Mesenchymal stem cell (in vitro differentiated cells and primary cell): ENCODE results near the gene TTC9B.

Source experiments
- DNase-seq: peaks from one replicate; pipeline ENCODE4 v3.0.0-alpha.2; 2013
- H2AFZ ChIP-seq: one replicate; pipeline ENCODE4 v1.6.1; 2013; ENCODE audit warnings: low read depth, mild to moderate bottlenecking, control low read depth, inconsistent platforms, low read length, moderate library complexity
- H2AK5ac ChIP-seq: 2 replicates; pipeline ENCODE4 v1.6.1; 2013; ENCODE audit warnings: low read length, moderate library complexity, mild to moderate bottlenecking, inconsistent platforms; ENCODE audit not compliant: severe bottlenecking
- H2BK120ac ChIP-seq: one replicate; pipeline ENCODE4 v1.6.1; 2013; ENCODE audit warnings: low read depth, mild to moderate bottlenecking, inconsistent platforms, low read length, moderate library complexity
- H2BK12ac ChIP-seq, 2 experiments: one replicate each; pipeline ENCODE4 v1.6.1; 2013; ENCODE audit warnings: inconsistent platforms in 2 of 2, low read length in 2 of 2, mild to moderate bottlenecking in 2 of 2, moderate library complexity in 2 of 2, control low read depth in 1 of 2
- H2BK15ac ChIP-seq: one replicate; pipeline ENCODE4 v1.6.1; 2013; ENCODE audit warnings: mild to moderate bottlenecking, low read depth, inconsistent platforms; ENCODE audit not compliant: poor library complexity, severe bottlenecking
- H2BK5ac ChIP-seq: 2 replicates; pipeline ENCODE4 v1.6.1; 2013; ENCODE audit warnings: low read depth, mild to moderate bottlenecking, low read length, control low read depth, inconsistent platforms; ENCODE audit not compliant: poor library complexity, severe bottlenecking
- H3K14ac ChIP-seq, 2 experiments: one replicate each; pipeline ENCODE4 v1.6.1; 2013; ENCODE audit warnings: inconsistent platforms in 2 of 2, low read length in 2 of 2, control low read depth in 1 of 2, mild to moderate bottlenecking in 1 of 2, moderate library complexity in 1 of 2
- H3K18ac ChIP-seq, 2 experiments: one replicate each; pipeline ENCODE4 v1.6.1; 2013; ENCODE audit warnings: inconsistent platforms in 2 of 2, low read length in 2 of 2, control low read depth in 1 of 2, low read depth in 1 of 2, mild to moderate bottlenecking in 1 of 2
- H3K23ac ChIP-seq, 2 experiments: one replicate each; pipeline ENCODE4 v1.6.1; 2013; ENCODE audit warnings: inconsistent platforms in 2 of 2, low read length in 2 of 2, mild to moderate bottlenecking in 2 of 2, moderate library complexity in 2 of 2, control low read depth in 1 of 2
- H3K27ac ChIP-seq: 2 replicates; pipeline ENCODE4 v1.5.1; 2013; ENCODE audit warnings: mild to moderate bottlenecking, moderate library complexity, low read length, control low read depth, inconsistent platforms; ENCODE audit not compliant: poor library complexity, severe bottlenecking
- H3K27me3 ChIP-seq, 2 experiments: 2 replicates each; pipeline versions ENCODE4 v1.6.1 to v1.7.0; 2013; ENCODE audit warnings: low read length in 2 of 2, mild to moderate bottlenecking in 2 of 2, moderate library complexity in 2 of 2, control low read depth in 1 of 2, inconsistent platforms in 1 of 2; ENCODE audit not compliant: control insufficient read depth in 1 of 2, insufficient read depth in 1 of 2
- H3K36me3 ChIP-seq, 2 experiments: 2 replicates each; pipeline versions ENCODE4 v1.6.1 to v1.7.0; 2013; ENCODE audit warnings: low read length in 2 of 2, control low read depth in 1 of 2, inconsistent platforms in 1 of 2, low read depth in 1 of 2, mild to moderate bottlenecking in 1 of 2; ENCODE audit not compliant: insufficient read depth in 2 of 2, control insufficient read depth in 1 of 2
- H3K4ac ChIP-seq, 2 experiments: one replicate each; pipeline ENCODE4 v1.6.1; 2013; ENCODE audit warnings: inconsistent platforms in 2 of 2, low read length in 2 of 2, mild to moderate bottlenecking in 2 of 2, moderate library complexity in 2 of 2, control low read depth in 1 of 2, low read depth in 1 of 2
- H3K4me1 ChIP-seq: 2 replicates; pipeline ENCODE4 v1.6.1; 2013; ENCODE audit warnings: low read depth, low read length, control low read depth; ENCODE audit not compliant: control insufficient read depth, insufficient read depth
- H3K4me2 ChIP-seq: 2 replicates; pipeline ENCODE4 v1.6.1; 2013; ENCODE audit warnings: low read length, mild to moderate bottlenecking, inconsistent platforms; ENCODE audit not compliant: poor library complexity, severe bottlenecking
- H3K4me3 ChIP-seq, 2 experiments: 2 replicates each; pipeline versions ENCODE4 v1.5.1 to v1.7.0; 2013; ENCODE audit warnings: low read length in 2 of 2, mild to moderate bottlenecking in 2 of 2, control low read depth in 1 of 2, low read depth in 1 of 2; ENCODE audit not compliant: insufficient read depth in 1 of 2
- H3K79me1 ChIP-seq: replicated peaks from 2 replicates; pipeline ENCODE4 v1.6.1; 2013; ENCODE audit warnings: mild to moderate bottlenecking, control low read depth, low read length, inconsistent platforms; ENCODE audit not compliant: poor library complexity, severe bottlenecking
- H3K9ac ChIP-seq: 2 replicates; pipeline ENCODE4 v1.7.0; 2013; ENCODE audit warnings: mild to moderate bottlenecking, low read length, moderate library complexity
- H3K9me3 ChIP-seq: 2 replicates; pipeline ENCODE4 v1.7.0; 2013; ENCODE audit warnings: mild to moderate bottlenecking, low read length; ENCODE audit not compliant: control insufficient read depth
- H4K8ac ChIP-seq: one replicate; pipeline ENCODE4 v1.6.1; 2013; ENCODE audit warnings: inconsistent platforms, mild to moderate bottlenecking, low read length, moderate library complexity
- H4K91ac ChIP-seq: one replicate; pipeline ENCODE4 v1.6.1; 2013; ENCODE audit warnings: mild to moderate bottlenecking, low read length, inconsistent platforms
- WGBS: methylation state at CpG from one replicate; pipeline ENCODE4 v1.1.7; 2013; ENCODE audit warnings: mixed read lengths; 5-methylcytosine and 5-hydroxymethylcytosine counted together

TTC9B gene

GRCh38 chr19:40198272-40198990 is 19.8 kb downstream of the TTC9B start:
- Histone ChIP-seq H2BK15ac (no peak overlapping the region), H3K4me2 (no peak overlapping the region), H2BK12ac (no peak overlapping the region), H2AK5ac (no peak overlapping the region), H3K18ac (no peak overlapping the region), H2AFZ (no peak overlapping the region), H3K4me1 (no peaks in the 10 kb centered on the region), H3K14ac (no peak overlapping the region), H2BK120ac (no peak overlapping the region), H4K91ac (no peak overlapping the region), H4K8ac (no peak overlapping the region), H3K4me3 (no peak overlapping the region), H3K27me3 (no peaks in the 10 kb centered on the region), H3K79me1 (peaks cover 3% of the 10 kb centered on the region), H3K4ac (no peak overlapping the region), H3K9ac (no peak overlapping the region), H3K36me3 (peaks cover 19 to 22% of the 10 kb centered on the region in 2 experiments), H3K27ac (no peak overlapping the region), H3K23ac (no peak overlapping the region), H3K9me3 (no peaks in the 10 kb centered on the region), H2BK5ac (no peak overlapping the region)
- no peak for DNase-seq
- WGBS, result 97% methylated on average over 29 of the region's 29 CpGs

GRCh38 chr19:40193587-40193849 is 24.7 kb downstream of the TTC9B start:
- Histone ChIP-seq H2BK15ac (no peak overlapping the region), H2AK5ac (no peak overlapping the region), H2BK12ac (no peak overlapping the region), H3K18ac (no peak overlapping the region), H3K4me2 (no peak overlapping the region), H3K79me1 (peaks cover 9% of the 10 kb centered on the region), H2AFZ (no peak overlapping the region), H3K9me3 (no peaks in the 10 kb centered on the region), H4K91ac (no peak overlapping the region), H2BK120ac (no peak overlapping the region), H4K8ac (no peak overlapping the region), H3K27ac (no peak overlapping the region), H3K4ac (no peak overlapping the region), H3K9ac (no peak overlapping the region), H3K4me3 (no peak overlapping the region), H3K4me1 (peaks cover 12% of the 10 kb centered on the region), H3K27me3 (no peaks in the 10 kb centered on the region), H3K14ac (no peak overlapping the region), H2BK5ac (no peak overlapping the region), H3K23ac (no peak overlapping the region), H3K36me3 (peaks cover 5 to 7% of the 10 kb centered on the region in 2 experiments)
- no peak for DNase-seq
- WGBS, result 92% methylated on average over 3 of the region's 3 CpGs

GRCh38 chr19:40192758-40193586 is 25.2 kb downstream of the TTC9B start:
- H2BK5ac ChIP-seq, result no peak overlapping the region
- H3K9ac ChIP-seq, result peak overlapping the region; percentile 77
- H3K4ac ChIP-seq, result no peak overlapping the region
- H3K27ac ChIP-seq, result no peak overlapping the region
- peaks cover 12% of the 10 kb centered on the region for H3K4me1 ChIP-seq
- H3K4me3 ChIP-seq, result peak overlapping the region in 1 of 2 experiments; percentile 78
- H3K36me3 ChIP-seq, result peaks cover 0 to 2% of the 10 kb centered on the region in 2 experiments
- no peak overlapping the region for H4K91ac ChIP-seq
- H2BK12ac ChIP-seq, result no peak overlapping the region
- WGBS, result 88% methylated on average over 5 of the region's 5 CpGs
- no peak overlapping the region for H4K8ac ChIP-seq
- H3K23ac ChIP-seq, result no peak overlapping the region
- H3K9me3 ChIP-seq, result no peaks in the 10 kb centered on the region
- DNase-seq, result no peak
- no peak overlapping the region for H2AFZ ChIP-seq
- no peaks in the 10 kb centered on the region for H3K27me3 ChIP-seq
- no peak overlapping the region for H3K18ac ChIP-seq
- no peak overlapping the region for H2BK120ac ChIP-seq
- H3K4me2 ChIP-seq, result peak overlapping the region; percentile 80
- H3K79me1 ChIP-seq, result peaks cover 9% of the 10 kb centered on the region
- H2AK5ac ChIP-seq, result no peak overlapping the region
- no peak overlapping the region for H2BK15ac ChIP-seq
- H3K14ac ChIP-seq, result no peak overlapping the region

- no peak overlapping the region for H3K14ac ChIP-seq
- H4K8ac ChIP-seq, result peak overlapping the region; percentile 52
- DNase-seq, result peak; percentile 30
- H2AFZ ChIP-seq, result peak overlapping the region; percentile 33
- no peaks in the 10 kb centered on the region for H3K9me3 ChIP-seq
- peak overlapping the region; percentile 25 for H4K91ac ChIP-seq
- peak overlapping the region in 1 of 2 experiments; percentile 35 for H2BK12ac ChIP-seq
- no peak overlapping the region for H3K4ac ChIP-seq
- peak overlapping the region; percentile 27 for H2BK120ac ChIP-seq
- H2BK5ac ChIP-seq, result no peak overlapping the region
- no peak overlapping the region for H3K23ac ChIP-seq
- H3K36me3 ChIP-seq, result no peaks in the 10 kb centered on the region
- peaks cover 12% of the 10 kb centered on the region for H3K4me1 ChIP-seq
- H3K9ac ChIP-seq, result peak overlapping the region; percentile 77
- peak overlapping the region; percentile 80 for H3K4me2 ChIP-seq
- H3K27ac ChIP-seq, result no peak overlapping the region
- H3K4me3 ChIP-seq, result peak overlapping the region; percentile 74 to 78
- H3K18ac ChIP-seq, result peak overlapping the region; percentile 16 to 88
- no peak overlapping the region for H2AK5ac ChIP-seq
- H2BK15ac ChIP-seq, result no peak overlapping the region
- H3K79me1 ChIP-seq, result peaks cover 9% of the 10 kb centered on the region
- WGBS, result 38% methylated on average over 30 of the region's 62 CpGs
- H3K27me3 ChIP-seq, result no peaks in the 10 kb centered on the region
These were observed 26.1 kb downstream of the TTC9B start for GRCh38 chr19:40191836-40192646.
